HEK293 (cell line): ENCODE data around the gene PBX3.

Source experiments
- CTCF ChIP-seq: fragments of 450-650 bp; formaldehyde crosslinking; IDR thresholded peaks from 2 replicates; pipeline ENCODE4 v1.5.1; 2016; ENCODE audit warnings: missing biosample characterization, missing genetic modification characterization
- ZNF140 ChIP-seq: fragments of 450-650 bp; formaldehyde crosslinking; IDR thresholded peaks from 2 replicates; pipeline ENCODE4 v1.5.1; 2016; ENCODE audit warnings: missing biosample characterization, missing genetic modification characterization

- no peak for TF ChIP-seq ZNF140
- TF ChIP-seq CTCF (tag by site-specific recombination) = no peak
Observed at GRCh38 chr9:125991886-125992529, 244.8 kb downstream of the PBX3 start.
